GM20000 (cell line): ENCODE data around the gene CNGA1.

Source experiments
- DNase-seq: peaks from one replicate; pipeline ENCODE4 v3.0.0; 2012; ENCODE audit warnings: low spot score
- TF ChIP-seq, protein P1 (sequence below): IDR thresholded peaks from 2 replicates; pipeline ENCODE4 v1.5.1; 2012; ENCODE audit warnings: mild to moderate bottlenecking, control low read depth; ENCODE audit errors: extremely low read depth, missing control alignments

The CNGA1 gene

DNA sequence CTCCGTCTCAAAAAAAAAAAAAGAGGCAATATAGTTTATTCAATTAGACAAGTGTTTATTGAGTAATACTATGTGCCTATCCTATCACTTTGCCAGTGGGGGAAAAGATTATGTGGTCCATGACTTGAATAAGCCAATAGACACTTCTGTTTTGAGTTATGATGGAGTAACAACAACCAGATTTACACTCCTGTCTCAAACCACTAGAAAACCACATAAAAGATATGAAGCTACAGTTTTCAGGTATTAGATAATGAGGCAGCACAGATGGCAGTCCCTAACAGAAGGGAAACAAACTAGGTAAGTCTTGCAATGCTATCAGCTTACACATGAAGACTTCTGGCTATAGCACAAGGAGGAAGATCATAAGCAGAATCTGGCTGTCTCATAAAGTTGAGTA, 124.6 kb downstream of the CNGA1 start:
- TF ChIP-seq, protein P1, sequence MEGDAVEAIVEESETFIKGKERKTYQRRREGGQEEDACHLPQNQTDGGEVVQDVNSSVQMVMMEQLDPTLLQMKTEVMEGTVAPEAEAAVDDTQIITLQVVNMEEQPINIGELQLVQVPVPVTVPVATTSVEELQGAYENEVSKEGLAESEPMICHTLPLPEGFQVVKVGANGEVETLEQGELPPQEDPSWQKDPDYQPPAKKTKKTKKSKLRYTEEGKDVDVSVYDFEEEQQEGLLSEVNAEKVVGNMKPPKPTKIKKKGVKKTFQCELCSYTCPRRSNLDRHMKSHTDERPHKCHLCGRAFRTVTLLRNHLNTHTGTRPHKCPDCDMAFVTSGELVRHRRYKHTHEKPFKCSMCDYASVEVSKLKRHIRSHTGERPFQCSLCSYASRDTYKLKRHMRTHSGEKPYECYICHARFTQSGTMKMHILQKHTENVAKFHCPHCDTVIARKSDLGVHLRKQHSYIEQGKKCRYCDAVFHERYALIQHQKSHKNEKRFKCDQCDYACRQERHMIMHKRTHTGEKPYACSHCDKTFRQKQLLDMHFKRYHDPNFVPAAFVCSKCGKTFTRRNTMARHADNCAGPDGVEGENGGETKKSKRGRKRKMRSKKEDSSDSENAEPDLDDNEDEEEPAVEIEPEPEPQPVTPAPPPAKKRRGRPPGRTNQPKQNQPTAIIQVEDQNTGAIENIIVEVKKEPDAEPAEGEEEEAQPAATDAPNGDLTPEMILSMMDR: no peak
- DNase-seq: no peak
